A673 (cell line): Measurements from ENCODE around the gene PPP1R16B.

Experiments
- CTCF ChIP-seq: fragments of 300-800, 200-600 bp; sonication (generic); conservative IDR thresholded peaks from 2 replicates; pipeline ENCODE4 v1.5.1; 2017; ENCODE audit warnings: low read depth, mild to moderate bottlenecking, antibody characterized with exemption, low read length, moderate library complexity, mixed read lengths
- EZH2 ChIP-seq: fragments of 200-600 bp; sonication (generic); IDR thresholded peaks from 2 replicates; pipeline ENCODE4 v1.6.1; 2017; ENCODE audit warnings: borderline replicate concordance, low read depth, mild to moderate bottlenecking, mixed read lengths, antibody characterized with exemption, low read length; ENCODE audit not compliant: poor library complexity, severe bottlenecking

GRCh38 chr20:38893565-38894090 lies 88.1 kb downstream of the PPP1R16B start:
- TF ChIP-seq CTCF (peak; percentile 89), EZH2 (no peak)
